Fibroblast of villous mesenchyme (primary cell): ENCODE results near the gene CDH22. TPM values are rescaled to one million over a fixed set of nuclear protein-coding genes. Genes with fewer than 3 reads are reported as not detected.

ENCODE experiments used
- DNase-seq: peaks from one replicate; pipeline ENCODE4 v3.0.0-alpha.2; 2010; ENCODE audit warnings: low read depth
- H3K4me3 ChIP-seq: 2 replicates; pipeline ENCODE4 v1.5.1; 2011; ENCODE audit warnings: low read depth, mild to moderate bottlenecking, low read length
- CTCF ChIP-seq: IDR thresholded peaks from 2 replicates; pipeline ENCODE4 v1.5.1; 2012; ENCODE audit warnings: low read depth, mild to moderate bottlenecking, low read length; ENCODE audit not compliant: insufficient read depth
- total RNA-seq: library from RNA; depleted of rRNA; stranded (reverse); fragments of >200 nt; gene quantifications from 2 replicates; pipeline ENCODE4 v1.2.3, GENCODE V29; 2012

The CDH22 gene
- total RNA-seq, 1 donor: not detected

GRCh38 chr20:46255440-46256104 lies 52.7 kb downstream of the CDH22 start:
- DNase-seq: peak; percentile 4
- TF ChIP-seq CTCF: no peak
- no peak overlapping the region for H3K4me3 ChIP-seq

GRCh38 chr20:46253391-46253790 lies 54.9 kb downstream of the CDH22 start:
- TF ChIP-seq CTCF: peak; percentile 15
- H3K4me3 ChIP-seq: no peak overlapping the region
- no peak for DNase-seq

- no peak overlapping the region for H3K4me3 ChIP-seq
- no peak for DNase-seq
- TF ChIP-seq CTCF: no peak
Measured at GRCh38 chr20:46252352-46253091, 55.8 kb downstream of the CDH22 start.

- no peak overlapping the region for H3K4me3 ChIP-seq
- no peak for DNase-seq
- no peak for TF ChIP-seq CTCF
Measured at GRCh38 chr20:46251211-46251673, 57.1 kb downstream of the CDH22 start.

- no peak for TF ChIP-seq CTCF
- no peak for DNase-seq
- H3K4me3 ChIP-seq: no peak overlapping the region
Measured at GRCh38 chr20:46250772-46251171, 57.5 kb downstream of the CDH22 start.

GRCh38 chr20:46249671-46250070 lies 58.6 kb downstream of the CDH22 start:
- no peak for TF ChIP-seq CTCF
- no peak for DNase-seq
- no peak overlapping the region for H3K4me3 ChIP-seq
